ENCODE data around the gene RDH11. TPM values are rescaled to one million over a fixed set of nuclear protein-coding genes. Genes with fewer than 3 reads are reported as not detected.

RDH11 gene
- total RNA-seq, 4 donors from 2014 or later: 19.1 to 90.1 (median 39.0) TPM

- Histone ChIP-seq H3K4me3 (no peak overlapping the region), H3K36me3 (no peaks in the 10 kb centered on the region), H3K9me3 (no peaks in the 10 kb centered on the region), H3K4me1 (no peaks in the 10 kb centered on the region), H3K27ac (no peak overlapping the region), H3K27me3 (no peaks in the 10 kb centered on the region)
- TF ChIP-seq POLR2A (IDR thresholded peaks at IDR 0.05): no peak
- TF ChIP-seq CTCF (IDR thresholded peaks at IDR 0.05): no peak
- intact Hi-C loops (cut with DNase I; ENCODE audit: low total_unique reads): no loop called here
- DNase-seq: no peak
Observed at GRCh38 chr14:67735336-67736147, 40.0 kb upstream of the RDH11 start.

GRCh38 chr14:67734675-67735074 is 39.1 kb upstream of the RDH11 start:
- no peak for TF ChIP-seq POLR2A (IDR thresholded peaks at IDR 0.05)
- TF ChIP-seq CTCF (IDR thresholded peaks at IDR 0.05): no peak
- Histone ChIP-seq H3K4me3 (no peak overlapping the region), H3K9me3 (no peaks in the 10 kb centered on the region), H3K36me3 (no peaks in the 10 kb centered on the region), H3K27me3 (no peaks in the 10 kb centered on the region), H3K27ac (no peak overlapping the region), H3K4me1 (no peaks in the 10 kb centered on the region)
- DNase-seq: no peak
- intact Hi-C loops (cut with DNase I; ENCODE audit: low total_unique reads): no loop called here

GRCh38 chr14:67733616-67734015 is 38.1 kb upstream of the RDH11 start:
- no peak for DNase-seq
- H3K4me3 ChIP-seq: no peak overlapping the region
- no peaks in the 10 kb centered on the region for H3K36me3 ChIP-seq
- intact Hi-C loops (cut with DNase I; ENCODE audit: low total_unique reads): no loop called here
- no peaks in the 10 kb centered on the region for H3K4me1 ChIP-seq
- H3K9me3 ChIP-seq: no peaks in the 10 kb centered on the region
- H3K27me3 ChIP-seq: no peaks in the 10 kb centered on the region
- no peak for TF ChIP-seq POLR2A (IDR thresholded peaks at IDR 0.05)
- no peak for TF ChIP-seq CTCF (IDR thresholded peaks at IDR 0.05)
- no peak overlapping the region for H3K27ac ChIP-seq

GRCh38 chr14:67729072-67729885 is 33.7 kb upstream of the RDH11 start:
- intact Hi-C loops (cut with DNase I; ENCODE audit: low total_unique reads): no loop called here
- Histone ChIP-seq H3K4me1 (no peaks in the 10 kb centered on the region), H3K27ac (no peak overlapping the region)

More at GRCh38 chr14:67729072-67729885, 33.7 kb upstream of the RDH11 start:
- no peak for TF ChIP-seq CTCF (IDR thresholded peaks at IDR 0.05)
- TF ChIP-seq POLR2A (IDR thresholded peaks at IDR 0.05): no peak
- Histone ChIP-seq H3K27me3 (no peaks in the 10 kb centered on the region), H3K9me3 (no peaks in the 10 kb centered on the region), H3K4me3 (no peak overlapping the region), H3K36me3 (no peaks in the 10 kb centered on the region)
- DNase-seq: no peak
